NCI-H748 (cell line): ENCODE measurements around the gene FBXL12.
"Not testable (repeated sequence)": the region's sequence is repeated elsewhere in the genome, so short reads cannot be mapped to it uniquely, and the experiment has no call there.

Experiments used
- DNase-seq: peaks from one replicate; lab custom pipeline; 2025; ENCODE audit not compliant: unreplicated experiment; lab: John Stamatoyannopoulos, UW

FBXL12 gene

GRCh38 chr19:9818734-9819595 is at the start of gene FBXL12:
Gene FBXL12 (minus strand): TSS chr19:9819079. CDS start chr19:9818813, 266 bp downstream.
- peak; percentile 99 for DNase-seq

- no peak for DNase-seq
Measured at GRCh38 chr19:9865732-9866501, 47.0 kb upstream of the FBXL12 start.

GRCh38 chr19:9863759-9864158 is 44.9 kb upstream of the FBXL12 start:
- no peak for DNase-seq

- DNase-seq: no peak
Measured at GRCh38 chr19:9862938-9863337, 44.1 kb upstream of the FBXL12 start.

GRCh38 chr19:9861503-9861902 is 42.6 kb upstream of the FBXL12 start:
- DNase-seq: no peak

GRCh38 chr19:9860407-9860806 is 41.5 kb upstream of the FBXL12 start:
- no peak for DNase-seq

GRCh38 chr19:9858766-9859165 is 39.9 kb upstream of the FBXL12 start:
- no peak for DNase-seq

GRCh38 chr19:9857920-9858746 is 39.3 kb upstream of the FBXL12 start:
- DNase-seq: no peak

- DNase-seq: no peak
Measured at GRCh38 chr19:9857076-9857721, 38.3 kb upstream of the FBXL12 start.

GRCh38 chr19:9856609-9857008 is 37.7 kb upstream of the FBXL12 start:
- DNase-seq: no peak

GRCh38 chr19:9854282-9854846 is 35.5 kb upstream of the FBXL12 start:
- DNase-seq: no peak

- DNase-seq: no peak
Measured at GRCh38 chr19:9850235-9850959, 31.5 kb upstream of the FBXL12 start.

- DNase-seq: no peak
Measured at GRCh38 chr19:9849791-9850190, 30.9 kb upstream of the FBXL12 start.

GRCh38 chr19:9848762-9849161 is 29.9 kb upstream of the FBXL12 start:
- DNase-seq: no peak

- DNase-seq: no peak
Measured at GRCh38 chr19:9848060-9848459, 29.2 kb upstream of the FBXL12 start.

- DNase-seq: no peak
Measured at GRCh38 chr19:9847087-9847671, 28.3 kb upstream of the FBXL12 start.

GRCh38 chr19:9843626-9844273 is 24.9 kb upstream of the FBXL12 start:
- DNase-seq: not testable (repeated sequence)

GRCh38 chr19:9842834-9843625 is 24.2 kb upstream of the FBXL12 start:
- DNase-seq: no peak
